Brain microvascular endothelial cell (primary cell): Measurements from ENCODE around the gene SMARCAD1.
"Not testable (repeated sequence)": the region's sequence is repeated elsewhere in the genome, so short reads cannot be mapped to it uniquely, and the experiment has no call there.

Source experiments
- DNase-seq: peaks from one replicate; pipeline ENCODE4 v3.0.0-alpha.2; 2020
- H3K27ac ChIP-seq: fragments of 250-450 bp; sonication (Bioruptor Pico); 2 replicates; pipeline ENCODE4 v1.5.1; 2020; ENCODE audit warnings: mild to moderate bottlenecking, moderate library complexity
- H3K27me3 ChIP-seq: fragments of 250-450 bp; sonication (Bioruptor Pico); replicated peaks from 2 replicates; pipeline ENCODE4 v1.5.1; 2020; ENCODE audit warnings: mild to moderate bottlenecking
- H3K36me3 ChIP-seq: fragments of 250-450 bp; sonication (Bioruptor Pico); replicated peaks from 2 replicates; pipeline ENCODE4 v1.5.1; 2020; ENCODE audit warnings: mild to moderate bottlenecking
- H3K4me3 ChIP-seq: 2 replicates; pipeline ENCODE4 v1.5.1; 2011; ENCODE audit warnings: low read depth, mild to moderate bottlenecking, control low read depth, low read length, moderate library complexity
- in situ Hi-C: cut with HindIII; loops from 2 replicates; pipeline ENCODE4 v1.10.0; 2017; ENCODE audit warnings: low sequenced_read_pairs, low pct_ligation_motif_present
- TF ChIP-seq, protein P1 (sequence below): IDR thresholded peaks from 2 replicates; pipeline ENCODE4 v1.5.1; 2011; ENCODE audit warnings: low read depth, mild to moderate bottlenecking, moderate library complexity, low read length, control low read depth, inconsistent platforms; ENCODE audit errors: missing control alignments

SMARCAD1 gene

DNA sequence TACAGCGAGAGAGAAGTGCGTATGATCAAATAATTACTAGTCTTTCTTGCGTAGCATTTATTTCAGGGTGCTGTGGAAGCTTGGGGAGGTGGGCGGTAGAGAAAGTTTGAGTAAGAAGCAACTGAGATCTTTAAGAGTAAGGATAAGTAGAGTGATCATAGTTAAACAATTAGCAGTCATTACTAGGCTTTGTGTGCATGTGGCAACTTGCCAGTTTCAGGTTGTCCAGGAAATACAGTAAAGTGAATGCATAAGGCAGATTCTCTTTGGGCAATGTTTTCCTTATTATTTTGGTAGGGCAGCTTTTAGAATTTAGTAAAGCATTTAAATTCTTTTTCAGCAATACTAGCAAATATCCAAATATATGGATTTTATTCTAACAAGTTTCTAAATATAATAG is 78.0 kb downstream of the SMARCAD1 start:
- DNase-seq: no peak
- TF ChIP-seq, protein P1, sequence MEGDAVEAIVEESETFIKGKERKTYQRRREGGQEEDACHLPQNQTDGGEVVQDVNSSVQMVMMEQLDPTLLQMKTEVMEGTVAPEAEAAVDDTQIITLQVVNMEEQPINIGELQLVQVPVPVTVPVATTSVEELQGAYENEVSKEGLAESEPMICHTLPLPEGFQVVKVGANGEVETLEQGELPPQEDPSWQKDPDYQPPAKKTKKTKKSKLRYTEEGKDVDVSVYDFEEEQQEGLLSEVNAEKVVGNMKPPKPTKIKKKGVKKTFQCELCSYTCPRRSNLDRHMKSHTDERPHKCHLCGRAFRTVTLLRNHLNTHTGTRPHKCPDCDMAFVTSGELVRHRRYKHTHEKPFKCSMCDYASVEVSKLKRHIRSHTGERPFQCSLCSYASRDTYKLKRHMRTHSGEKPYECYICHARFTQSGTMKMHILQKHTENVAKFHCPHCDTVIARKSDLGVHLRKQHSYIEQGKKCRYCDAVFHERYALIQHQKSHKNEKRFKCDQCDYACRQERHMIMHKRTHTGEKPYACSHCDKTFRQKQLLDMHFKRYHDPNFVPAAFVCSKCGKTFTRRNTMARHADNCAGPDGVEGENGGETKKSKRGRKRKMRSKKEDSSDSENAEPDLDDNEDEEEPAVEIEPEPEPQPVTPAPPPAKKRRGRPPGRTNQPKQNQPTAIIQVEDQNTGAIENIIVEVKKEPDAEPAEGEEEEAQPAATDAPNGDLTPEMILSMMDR: no peak
- no peak overlapping the region for H3K4me3 ChIP-seq
- H3K27me3 ChIP-seq: no peaks in the 10 kb centered on the region
- peaks cover 21% of the 10 kb centered on the region for H3K36me3 ChIP-seq
- no peak overlapping the region for H3K27ac ChIP-seq
- in situ Hi-C loops: no loop called here

DNA sequence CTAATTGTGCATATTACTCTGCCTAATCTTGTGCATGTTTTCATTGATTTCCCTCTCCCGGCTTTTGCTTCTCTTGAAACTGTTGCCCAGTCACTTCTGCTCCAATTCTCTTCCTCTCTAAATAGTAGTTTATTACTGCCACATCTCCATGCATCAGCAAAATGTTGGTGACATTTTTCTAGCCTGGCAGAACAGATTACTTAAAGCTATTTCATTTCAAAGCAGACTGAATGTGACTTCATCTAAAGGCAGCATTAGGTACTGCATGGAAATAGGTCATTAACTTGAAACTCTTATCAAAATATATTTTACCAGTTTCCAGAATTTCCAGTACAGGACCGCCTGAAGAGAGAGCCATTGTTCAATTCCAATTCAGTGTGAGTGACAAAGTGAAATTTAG is 82.6 kb downstream of the SMARCAD1 start:
- Histone ChIP-seq H3K27me3 (no peaks in the 10 kb centered on the region), H3K4me3 (no peak overlapping the region), H3K27ac (no peak overlapping the region), H3K36me3 (peaks cover 11% of the 10 kb centered on the region)
- TF ChIP-seq, protein P1: no peak
- in situ Hi-C loops: no loop called here
- DNase-seq: no peak

DNA sequence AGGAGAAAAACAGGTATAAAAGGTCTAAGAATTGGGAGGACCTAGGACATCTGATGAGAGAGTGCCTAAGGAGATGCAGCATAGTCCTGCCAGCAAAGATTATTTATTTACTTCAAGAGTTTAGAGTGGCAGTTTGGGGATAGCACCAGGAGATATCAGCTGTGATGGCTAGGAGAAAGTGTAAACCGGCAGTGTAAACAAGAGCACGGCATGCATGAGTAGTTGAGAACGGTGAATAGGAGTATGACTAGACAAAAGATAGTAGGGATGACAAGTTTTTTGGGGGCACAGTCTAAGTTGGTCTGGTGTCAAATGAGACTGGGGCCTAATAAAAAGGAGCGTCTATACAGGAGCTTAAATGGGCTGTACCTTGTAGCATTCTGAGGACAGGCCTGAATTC is 86.3 kb downstream of the SMARCAD1 start:
- H3K36me3 ChIP-seq, H3K27ac ChIP-seq, H3K27me3 ChIP-seq, in situ Hi-C loops, H3K4me3 ChIP-seq, DNase-seq: not testable (repeated sequence)

DNA sequence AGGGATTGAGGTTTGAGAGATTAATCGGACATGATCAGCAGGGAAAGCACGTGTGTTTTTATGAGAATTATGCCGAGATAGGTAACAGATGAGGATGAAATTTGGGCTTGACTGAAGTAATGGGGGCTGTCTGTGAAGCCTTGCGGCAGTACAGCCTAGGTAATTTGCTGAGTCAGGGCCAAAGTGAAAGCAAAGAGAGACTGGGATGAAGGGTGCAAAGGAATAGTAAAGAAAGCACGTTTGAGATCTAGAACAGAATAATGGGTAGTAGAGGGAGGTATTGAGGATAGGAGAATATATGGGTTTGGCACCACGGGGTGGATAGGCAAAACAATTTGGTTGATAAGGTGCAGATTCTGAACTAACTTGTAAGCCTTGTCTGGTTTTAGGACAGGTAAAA is 87.8 kb downstream of the SMARCAD1 start:
- in situ Hi-C loops, H3K27me3 ChIP-seq, H3K36me3 ChIP-seq, DNase-seq, H3K27ac ChIP-seq, H3K4me3 ChIP-seq: not testable (repeated sequence)

DNA sequence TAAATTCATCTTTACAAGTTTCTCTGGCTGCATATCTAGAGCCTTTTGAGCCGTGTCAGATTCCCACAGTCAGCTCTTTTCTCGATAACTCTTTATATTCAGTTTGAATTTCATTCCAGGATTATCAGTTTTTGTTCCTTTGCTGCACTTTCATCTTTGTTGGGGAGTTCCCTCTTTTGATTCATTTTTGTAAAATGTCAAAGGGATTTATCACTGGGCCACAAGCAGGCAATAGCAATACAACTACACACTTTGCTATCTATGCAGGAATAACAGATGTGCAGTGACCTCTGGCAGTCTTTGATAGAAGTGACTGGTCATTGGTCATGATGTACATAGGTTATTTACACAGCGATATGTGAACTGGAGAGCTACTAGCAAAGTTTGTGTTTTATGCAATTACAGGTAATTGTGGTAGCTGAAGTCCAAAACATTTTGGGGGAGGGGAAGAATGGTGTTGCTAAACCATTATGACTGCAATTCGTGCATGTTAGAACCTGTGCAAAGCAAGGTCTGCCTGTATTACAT is 91.1 kb downstream of the SMARCAD1 start:
- no peak overlapping the region for H3K27ac ChIP-seq
- TF ChIP-seq, protein P1: no peak
- DNase-seq: no peak
- H3K27me3 ChIP-seq: no peaks in the 10 kb centered on the region
- in situ Hi-C loops: no loop called here
- no peak overlapping the region for H3K4me3 ChIP-seq
- no peaks in the 10 kb centered on the region for H3K36me3 ChIP-seq

DNA sequence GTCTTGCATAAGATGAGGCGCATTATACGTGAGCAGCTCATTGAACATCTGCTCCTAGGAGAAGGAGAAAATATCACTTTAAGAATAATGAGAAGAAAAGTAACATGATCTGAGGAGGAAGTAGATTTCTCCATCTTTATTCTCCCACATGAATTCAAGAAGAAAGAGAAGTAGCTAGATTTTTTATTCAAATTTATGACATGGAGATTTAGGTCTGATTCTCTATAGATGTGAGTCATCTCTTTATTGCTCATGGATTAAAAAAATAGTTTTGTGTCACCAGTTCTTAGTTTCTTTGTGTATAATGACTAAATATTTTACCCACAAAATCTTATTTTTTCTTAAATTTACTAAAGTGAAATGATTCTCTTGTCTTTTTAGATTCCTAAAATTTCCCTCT is 94.5 kb downstream of the SMARCAD1 start:
- Histone ChIP-seq H3K27me3 (no peaks in the 10 kb centered on the region), H3K36me3 (no peaks in the 10 kb centered on the region), H3K4me3 (no peak overlapping the region), H3K27ac (no peak overlapping the region)
- DNase-seq: no peak
- in situ Hi-C loops: no loop called here
- TF ChIP-seq, protein P1: no peak

DNA sequence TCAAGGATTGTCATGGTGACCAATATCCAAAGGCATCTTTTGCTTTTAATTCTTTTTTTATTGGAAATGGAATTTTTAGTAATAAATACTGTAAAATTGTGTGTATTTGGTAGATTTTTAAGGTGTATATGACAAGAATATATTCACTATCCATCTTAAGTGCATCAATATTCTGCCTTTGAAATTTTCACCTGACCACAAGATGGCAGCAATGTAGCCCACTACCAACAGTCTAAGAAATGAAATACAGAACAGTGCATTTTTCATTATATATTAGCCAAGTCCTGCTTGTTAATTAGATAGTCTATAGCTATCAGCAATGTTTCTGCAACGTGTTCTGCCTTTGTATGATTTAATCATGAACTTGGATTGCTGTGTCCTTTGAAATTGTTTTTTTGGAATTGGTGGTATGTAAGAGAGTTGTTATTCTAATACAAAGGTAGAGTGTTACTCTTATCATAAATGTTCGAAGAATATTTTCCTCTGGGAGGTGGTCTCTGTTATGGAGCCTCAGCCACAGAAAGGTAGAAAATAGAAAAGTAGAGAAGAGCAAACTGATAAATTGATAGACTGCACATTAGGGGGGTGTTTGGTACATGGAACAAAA is 96.8 kb downstream of the SMARCAD1 start:
- DNase-seq: peak; percentile 47
- in situ Hi-C loops: no loop called here
- TF ChIP-seq, protein P1: peak; percentile 62
- no peaks in the 10 kb centered on the region for H3K36me3 ChIP-seq
- no peaks in the 10 kb centered on the region for H3K27me3 ChIP-seq
- no peak overlapping the region for H3K27ac ChIP-seq
- no peak overlapping the region for H3K4me3 ChIP-seq
